ENCODE results near the gene ABHD12B.
"Not testable (repeated sequence)": the region's sequence is repeated elsewhere in the genome, so short reads cannot be mapped to it uniquely, and the experiment has no call there.

The ABHD12B gene

GRCh38 chr14:50936882-50937281, 65.0 kb downstream of the ABHD12B start:
- DNase-seq (ENCODE audit: low spot score): no peak

- no peak for DNase-seq (ENCODE audit: low spot score)
Measured at GRCh38 chr14:50937325-50937724, 65.5 kb downstream of the ABHD12B start.

- DNase-seq (ENCODE audit: low spot score): no peak
Measured at GRCh38 chr14:50937800-50938199, 65.9 kb downstream of the ABHD12B start.

- no peak for DNase-seq (ENCODE audit: low spot score)
Measured at GRCh38 chr14:50941151-50941550, 69.3 kb downstream of the ABHD12B start.

- not testable (repeated sequence) for DNase-seq (ENCODE audit: low spot score)
Measured at GRCh38 chr14:50941638-50942037, 69.8 kb downstream of the ABHD12B start.

- no peak for DNase-seq (ENCODE audit: low spot score)
Measured at GRCh38 chr14:50943261-50943942, 71.5 kb downstream of the ABHD12B start.

GRCh38 chr14:50943943-50944646, 72.2 kb downstream of the ABHD12B start, which contains the start of gene PYGL:
Gene PYGL (minus strand): TSS chr14:50944483. CDS start chr14:50944403, 80 bp downstream.
- DNase-seq (ENCODE audit: low spot score): no peak

GRCh38 chr14:50944647-50945413, 73.0 kb downstream of the ABHD12B start:
- peak; percentile 17 for DNase-seq (ENCODE audit: low spot score)

- DNase-seq (ENCODE audit: low spot score): no peak
Measured at GRCh38 chr14:50946234-50946935, 74.5 kb downstream of the ABHD12B start.

- peak; percentile 65 for DNase-seq (ENCODE audit: low spot score)
Measured at GRCh38 chr14:50947446-50947845, 75.6 kb downstream of the ABHD12B start.

GRCh38 chr14:50948205-50948604, 76.4 kb downstream of the ABHD12B start:
- DNase-seq (ENCODE audit: low spot score): no peak

GRCh38 chr14:50951032-50951431, 79.2 kb downstream of the ABHD12B start:
- no peak for DNase-seq (ENCODE audit: low spot score)

- no peak for DNase-seq (ENCODE audit: low spot score)
Measured at GRCh38 chr14:50953502-50953901, 81.6 kb downstream of the ABHD12B start.

Data from pons (tissue), 1 donor.